ENCODE results near the gene B4GALT5.
"Not testable (repeated sequence)": the region's sequence is repeated elsewhere in the genome, so short reads cannot be mapped to it uniquely, and the experiment has no call there.

The B4GALT5 gene

DNA sequence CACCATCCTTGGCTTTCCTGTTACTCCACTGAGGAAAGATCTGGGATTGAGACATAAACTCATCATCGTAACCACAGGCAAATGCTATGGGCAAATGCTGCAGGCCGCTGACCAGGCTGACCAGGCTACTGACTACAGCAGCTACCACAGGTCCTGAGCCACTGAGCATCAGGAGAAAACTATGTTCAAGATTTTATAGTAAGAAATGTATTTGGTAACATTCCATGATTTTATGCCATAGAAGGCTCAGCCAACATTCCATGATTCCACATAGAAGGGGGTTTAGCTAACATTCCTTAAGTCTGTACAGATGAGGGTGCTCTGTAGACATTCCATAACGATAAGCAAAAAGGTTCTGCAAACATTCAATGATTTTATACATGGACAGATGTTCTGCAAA is 16.1 kb upstream of the B4GALT5 start:
- no peak for DNase-seq (ENCODE audit: low read depth in 2 of 2)

DNA sequence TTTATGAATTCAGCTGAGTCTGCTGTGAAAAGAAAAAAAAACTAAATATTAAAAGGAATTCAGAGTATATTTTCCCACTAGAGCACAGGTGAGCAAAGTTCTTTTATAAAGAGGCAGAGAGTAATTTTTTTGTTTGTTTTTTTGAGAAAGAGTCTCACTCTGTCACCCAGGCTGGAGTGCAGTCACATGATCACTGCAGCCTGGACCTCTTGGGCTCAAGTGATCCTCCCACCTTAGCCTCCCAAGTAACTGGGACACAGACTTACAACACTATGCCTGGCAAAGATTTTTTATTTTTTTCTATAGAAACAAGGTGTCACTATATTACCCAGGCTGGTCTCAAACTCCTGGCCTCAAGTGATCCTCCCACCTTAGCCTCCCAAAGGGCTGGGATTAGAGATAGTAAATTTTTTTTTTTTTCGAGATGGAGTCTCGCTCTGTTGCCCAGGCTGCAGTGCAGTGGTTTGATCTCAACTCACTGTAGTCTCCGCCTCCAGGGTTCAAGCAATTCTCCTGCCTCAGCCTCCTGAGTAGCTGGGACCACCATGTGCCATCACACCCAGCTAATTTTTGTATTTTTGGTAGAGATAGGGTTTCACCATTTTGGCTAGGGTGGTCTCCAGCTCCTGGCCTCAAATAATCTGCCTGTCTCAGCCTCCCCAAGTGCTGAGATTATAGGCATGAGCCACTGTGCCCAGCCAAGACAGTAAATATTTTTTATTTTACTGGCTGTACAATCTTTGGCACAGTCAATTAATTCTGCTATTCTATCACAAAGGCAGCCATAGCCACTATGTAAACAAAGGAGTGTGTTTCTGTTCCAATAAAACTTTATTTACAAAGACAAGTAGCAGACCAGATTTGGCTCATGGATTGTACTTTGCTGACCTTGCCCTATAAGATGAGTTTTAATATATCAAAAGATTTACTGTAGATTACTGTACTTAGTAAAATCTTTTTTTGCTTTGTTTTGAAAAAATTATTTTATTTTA is 14.5 kb upstream of the B4GALT5 start:
- DNase-seq (ENCODE audit: low read depth in 2 of 2) = no peak

DNA sequence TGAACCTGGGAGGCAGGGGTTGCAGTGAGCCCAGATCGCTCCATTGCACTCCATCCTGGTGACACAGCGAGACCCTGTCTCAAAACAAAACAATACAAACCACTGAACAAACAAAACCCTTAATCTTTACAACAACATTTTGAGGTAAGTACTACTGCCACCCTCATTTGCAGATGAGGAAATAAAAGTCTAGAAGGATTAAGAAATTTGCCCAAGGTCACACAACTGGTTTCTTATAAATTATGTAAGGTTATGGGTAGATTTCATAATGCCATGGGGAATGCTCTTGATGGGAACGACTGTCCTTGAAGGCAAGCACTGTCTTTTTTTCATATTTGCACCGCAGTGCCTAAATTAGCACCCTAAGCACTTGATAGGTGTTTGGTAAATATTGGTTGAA is 13.8 kb upstream of the B4GALT5 start:
- no peak for DNase-seq (ENCODE audit: low read depth in 2 of 2)

DNA sequence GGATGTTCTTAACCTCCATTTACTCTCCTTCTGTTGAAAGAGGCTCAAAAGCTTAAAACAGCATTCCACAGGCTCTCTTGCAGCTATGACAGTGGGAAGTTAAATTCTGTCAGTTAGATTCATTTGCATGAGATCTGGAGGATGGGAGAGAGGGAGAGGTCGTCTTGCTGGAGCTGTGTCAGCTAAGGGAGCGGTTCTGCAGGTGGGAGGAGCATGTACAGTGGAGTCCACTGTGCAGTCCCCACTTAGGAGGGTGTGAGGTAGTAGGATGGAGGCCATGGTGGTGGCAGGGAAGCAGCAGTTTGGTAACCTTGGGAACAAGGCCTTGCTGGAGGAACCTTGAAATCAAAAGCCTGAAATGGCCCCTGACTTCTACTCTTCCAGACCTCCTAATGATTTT is 12.0 kb upstream of the B4GALT5 start:
- no peak for DNase-seq (ENCODE audit: low read depth in 2 of 2)

DNA sequence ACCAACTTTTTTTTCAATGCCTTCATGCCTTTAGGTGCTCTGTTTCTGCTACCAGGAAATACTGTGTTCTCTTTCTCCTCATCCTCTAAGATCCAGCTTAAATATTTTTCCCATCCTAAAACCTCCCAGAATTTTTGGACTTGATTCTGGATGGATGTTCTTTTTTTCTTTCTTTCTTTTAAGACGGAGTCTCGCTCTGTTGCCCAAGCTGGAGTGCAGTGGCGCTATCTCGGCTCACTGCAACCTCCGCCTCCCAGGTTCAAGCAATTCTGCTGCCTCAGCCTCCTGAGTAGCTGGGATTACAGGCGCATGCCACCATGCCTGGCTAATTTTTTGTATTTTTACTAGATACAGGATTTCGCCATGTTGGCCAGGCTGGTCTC is 11.5 kb upstream of the B4GALT5 start:
- DNase-seq (ENCODE audit: low read depth in 2 of 2) = not testable (repeated sequence)

DNA sequence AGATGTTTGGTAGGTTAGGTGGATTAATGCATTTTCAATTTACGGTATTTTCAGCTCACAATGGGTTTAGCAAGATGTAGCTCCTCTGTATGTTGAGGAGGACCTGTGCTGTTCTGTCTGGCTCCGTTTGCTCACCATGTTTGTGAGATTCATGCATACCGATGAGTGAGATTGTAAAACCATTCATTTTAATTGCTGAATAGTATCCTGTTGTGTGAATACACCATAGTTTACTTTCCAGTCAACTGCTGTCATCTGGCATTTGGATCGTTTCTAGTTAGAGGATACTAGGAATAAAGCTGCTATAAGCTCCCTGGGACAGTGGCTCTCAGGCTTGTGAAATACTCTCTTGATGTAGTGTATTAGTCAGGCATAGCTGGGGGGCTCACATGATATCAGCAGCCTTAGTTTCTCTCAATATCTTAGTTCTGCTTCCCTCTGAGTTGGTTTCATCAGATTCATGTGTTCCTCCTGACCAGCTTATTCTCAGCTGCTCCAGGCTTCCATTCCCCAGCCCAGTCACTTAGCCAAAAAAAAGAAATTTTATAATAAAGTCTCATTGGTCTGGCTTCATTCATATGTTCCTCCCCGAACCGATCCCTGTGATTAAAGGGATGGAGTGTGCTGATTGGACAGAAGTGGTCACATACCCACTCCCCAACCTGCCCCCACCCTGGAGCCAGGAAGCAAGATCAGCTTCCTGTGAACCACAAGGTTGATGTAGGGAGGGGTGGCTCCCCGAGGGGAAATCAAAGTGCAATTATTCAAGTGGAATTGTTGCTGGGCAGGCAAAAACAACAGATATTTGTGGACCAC is 10.9 kb upstream of the B4GALT5 start:
- no peak for DNase-seq (ENCODE audit: low read depth in 2 of 2)

DNA sequence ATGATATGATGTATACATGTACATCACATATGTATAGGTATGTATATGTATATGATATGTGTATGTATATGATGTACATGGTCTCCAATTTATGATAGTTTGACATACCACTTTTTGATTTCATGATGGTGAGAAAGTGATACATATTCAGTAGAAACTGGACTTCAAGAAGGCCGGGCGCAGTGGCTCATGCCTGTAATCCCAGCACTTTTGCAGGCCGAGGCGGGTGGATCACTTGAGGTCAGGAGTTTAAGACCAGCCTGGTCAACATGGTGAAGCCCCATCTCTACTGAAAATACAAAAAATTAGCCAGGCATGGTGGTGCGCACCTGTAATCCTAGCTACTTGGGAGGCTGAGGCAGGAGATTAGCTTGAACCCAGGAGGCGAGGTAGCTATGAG is 10.1 kb upstream of the B4GALT5 start:
- not testable (repeated sequence) for DNase-seq (ENCODE audit: low read depth in 2 of 2)

DNA sequence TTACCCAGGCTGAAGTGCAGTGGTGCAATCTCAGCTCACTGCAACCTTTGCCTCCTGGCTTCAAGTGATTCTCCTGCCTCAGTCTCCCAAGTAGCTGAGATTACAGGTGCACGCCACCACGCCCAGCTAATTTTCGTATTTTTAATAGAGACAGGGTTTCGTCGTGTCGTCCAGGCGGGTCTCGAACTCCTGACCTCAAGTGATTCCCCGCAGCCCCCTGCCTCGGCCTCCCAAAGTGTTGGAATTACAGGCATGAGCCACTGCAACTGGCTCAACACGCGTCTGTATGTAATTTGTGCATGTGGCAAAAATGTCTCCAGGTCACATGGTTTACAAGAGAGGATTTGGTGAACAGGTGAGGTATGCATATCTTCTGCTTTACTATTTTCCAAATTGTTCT is 7.6 kb upstream of the B4GALT5 start:
- not testable (repeated sequence) for DNase-seq (ENCODE audit: low read depth in 2 of 2)

DNA sequence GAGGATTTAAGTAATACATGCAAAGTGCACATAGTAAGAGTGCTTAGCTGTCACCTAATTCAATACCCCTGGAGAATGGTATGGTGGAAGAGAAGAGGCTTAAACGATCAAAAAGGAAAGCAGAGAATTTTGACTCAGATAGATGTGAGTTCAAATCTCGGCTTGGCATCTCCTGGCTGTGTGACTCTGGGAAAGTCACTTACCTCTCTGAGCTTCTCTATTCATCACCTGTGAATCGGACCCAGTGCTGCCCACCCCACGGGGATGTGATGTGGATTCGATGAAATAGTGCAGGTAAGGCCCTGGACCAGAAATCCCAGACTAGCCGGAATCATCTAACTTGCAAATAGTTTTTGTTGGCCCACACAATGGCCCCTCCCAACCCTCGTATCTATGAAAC is 1.8 kb upstream of the B4GALT5 start:
- no peak for DNase-seq (ENCODE audit: low read depth in 2 of 2)

DNA sequence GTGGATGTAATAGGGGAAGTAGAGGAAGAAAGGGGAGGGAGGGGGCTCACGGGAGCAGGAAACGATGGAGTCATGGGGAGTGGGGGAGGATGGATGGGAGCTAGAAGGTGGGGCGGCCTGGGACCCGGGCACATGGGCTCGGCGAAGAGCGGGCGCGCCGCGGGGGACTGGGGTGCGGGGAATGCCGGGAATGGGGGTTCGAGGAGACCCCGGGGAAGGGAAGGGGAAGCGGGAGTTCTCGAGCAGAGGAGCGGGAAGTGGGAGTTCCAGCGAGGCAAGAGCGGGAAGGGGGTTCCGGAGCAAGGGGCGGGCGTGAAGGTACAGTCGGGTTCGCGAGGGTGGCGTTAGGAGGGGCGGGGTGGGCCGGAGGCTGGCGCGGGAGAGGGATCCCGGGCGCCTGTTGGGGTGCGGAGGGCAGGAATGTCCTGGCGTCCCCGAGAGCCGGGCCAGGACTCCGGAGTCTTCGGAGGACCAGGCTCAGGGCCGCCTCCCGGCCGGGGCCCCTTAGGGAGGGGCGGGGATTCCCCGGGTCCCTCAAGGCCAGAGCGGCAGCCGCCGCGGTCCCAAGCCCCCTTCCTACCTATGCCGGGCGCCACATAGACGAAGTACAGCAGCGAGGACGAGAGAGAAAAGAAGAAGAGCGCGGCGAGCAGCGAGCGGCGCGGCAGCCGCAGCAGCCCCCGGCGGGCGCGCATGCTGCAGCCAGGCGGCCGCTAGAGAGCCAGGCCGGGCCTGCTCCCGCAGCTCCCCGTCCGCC is 504 bp downstream of the B4GALT5 start:
- no peak for DNase-seq (ENCODE audit: low read depth in 2 of 2)

DNA sequence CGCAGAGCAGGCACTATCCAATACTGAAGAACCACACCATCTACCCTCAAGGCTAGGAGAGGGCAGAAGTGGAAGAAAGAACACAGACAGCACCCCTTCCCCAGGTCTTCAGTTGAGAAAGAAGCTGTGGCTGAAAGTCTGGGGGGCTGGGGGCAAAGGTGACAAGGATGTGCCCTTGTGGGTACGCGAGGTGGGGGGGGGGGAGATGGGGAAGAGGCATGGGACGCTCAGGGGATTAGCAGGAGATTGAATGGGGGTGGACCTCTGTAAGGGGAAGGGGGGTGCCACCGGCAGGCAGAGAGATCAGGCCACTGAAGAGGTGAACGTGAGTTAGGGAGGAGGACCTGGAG is 1.1 kb downstream of the B4GALT5 start:
- no peak for DNase-seq (ENCODE audit: low read depth in 2 of 2)

DNA sequence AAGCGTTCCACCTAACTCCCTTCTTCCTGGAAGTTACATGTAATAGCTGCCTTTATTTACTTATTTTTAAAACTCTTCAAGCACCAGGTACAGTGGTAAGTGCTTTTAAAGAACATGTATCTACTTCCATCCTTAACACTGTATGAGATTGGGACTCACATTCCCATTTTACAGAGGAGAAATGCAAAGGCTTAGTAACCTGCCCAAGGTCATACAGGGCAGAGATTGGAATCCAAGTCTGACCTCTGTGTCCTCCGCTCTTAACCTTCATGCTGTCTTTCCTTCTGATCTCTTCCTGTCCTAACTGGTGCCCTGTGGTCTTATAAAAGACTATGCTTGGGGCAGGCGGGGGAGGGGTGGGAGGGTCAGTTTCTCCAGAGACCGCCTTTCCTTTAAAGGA is 1.6 kb downstream of the B4GALT5 start:
- DNase-seq (ENCODE audit: low read depth in 2 of 2) = no peak

DNA sequence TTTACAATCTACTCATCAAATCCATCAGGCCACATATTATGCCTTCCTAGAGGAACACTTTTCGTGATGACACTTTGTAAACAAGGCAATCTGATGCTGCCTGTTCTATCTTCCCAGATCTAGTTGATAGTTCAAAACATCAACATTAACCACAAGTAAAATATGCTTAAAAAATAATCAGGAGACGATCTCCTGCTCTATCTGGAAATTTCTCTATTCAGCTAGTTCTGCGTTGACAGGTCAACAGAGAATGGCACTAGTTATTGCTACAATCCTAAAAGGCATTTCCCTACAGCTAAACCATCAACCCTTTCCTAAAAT is 2.1 kb downstream of the B4GALT5 start:
- no peak for DNase-seq (ENCODE audit: low read depth in 2 of 2)

DNA sequence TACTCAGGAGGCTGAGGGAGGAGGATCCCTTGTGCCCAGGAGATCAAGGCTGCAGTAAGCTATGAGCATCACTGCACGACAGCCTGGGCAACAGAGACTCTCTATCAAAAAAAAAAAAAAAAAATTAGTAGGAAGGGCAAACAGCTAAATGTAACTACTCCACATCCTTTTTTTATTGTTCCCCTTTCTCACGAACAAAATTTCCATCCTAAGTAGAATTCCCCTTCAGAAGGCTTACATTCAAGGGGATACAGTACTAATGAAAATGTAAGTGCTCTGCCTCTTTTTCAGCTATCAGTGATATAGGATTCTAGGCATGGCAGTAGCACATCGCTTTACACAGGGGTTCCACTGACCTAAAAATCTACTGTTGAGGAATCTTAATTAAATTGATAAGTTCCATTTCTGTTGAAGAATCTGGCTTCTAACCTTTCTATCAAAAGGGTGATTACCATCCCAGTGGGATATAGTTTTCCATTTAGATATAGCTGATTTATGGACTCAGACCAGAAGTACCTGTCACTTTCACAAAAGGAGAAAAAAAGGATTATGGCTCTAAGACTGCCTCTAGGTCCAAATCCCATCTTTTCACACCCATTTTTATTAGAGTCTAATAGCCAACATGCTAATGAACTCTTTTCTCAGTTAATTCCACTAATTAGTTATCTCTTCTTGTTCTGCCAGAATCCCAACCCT is 2.6 kb downstream of the B4GALT5 start:
- DNase-seq (ENCODE audit: low read depth in 2 of 2) = no peak

DNA sequence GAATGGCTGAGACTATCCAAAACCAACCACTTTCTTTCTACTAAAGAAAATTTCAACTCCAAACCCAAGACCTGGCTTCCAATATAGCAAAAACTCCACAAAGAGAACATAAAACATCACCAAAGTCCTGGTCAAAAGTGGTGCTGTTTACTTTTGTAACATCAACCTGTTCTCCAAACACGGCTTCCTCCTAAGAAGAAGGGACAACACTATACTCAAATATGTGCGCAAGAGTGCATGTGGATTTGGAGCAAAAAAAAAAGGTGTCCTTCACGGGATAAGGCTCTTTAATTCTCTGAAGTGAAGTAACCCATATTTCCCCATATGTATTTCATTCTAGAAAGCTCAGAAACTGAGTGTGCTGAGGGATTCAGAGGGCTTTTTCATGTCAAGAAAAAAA is 6.6 kb downstream of the B4GALT5 start:
- no peak for DNase-seq (ENCODE audit: low read depth in 2 of 2)

DNA sequence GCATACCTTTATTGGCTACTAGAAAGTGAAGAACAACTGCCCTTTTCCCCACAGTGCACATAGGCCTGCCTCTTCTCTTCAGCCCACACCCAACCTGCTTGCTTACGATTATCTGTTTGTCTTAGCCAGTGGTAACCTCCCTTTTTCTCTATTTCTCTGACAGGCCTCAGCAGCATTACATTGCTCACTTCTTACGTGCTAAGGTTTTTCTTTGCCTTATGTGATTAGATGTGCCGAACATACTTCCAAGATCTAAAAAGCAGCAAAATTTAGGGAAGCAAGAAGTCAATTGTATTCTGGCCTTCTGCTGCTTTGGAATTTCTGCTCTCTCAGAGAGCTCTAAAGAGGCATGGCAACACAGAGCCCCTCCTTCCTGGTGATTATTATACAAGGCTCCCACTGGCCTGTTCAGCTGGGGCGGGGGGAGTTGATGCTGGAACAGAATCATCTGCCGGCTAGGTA is 7.0 kb downstream of the B4GALT5 start:
- no peak for DNase-seq (ENCODE audit: low read depth in 2 of 2)

DNA sequence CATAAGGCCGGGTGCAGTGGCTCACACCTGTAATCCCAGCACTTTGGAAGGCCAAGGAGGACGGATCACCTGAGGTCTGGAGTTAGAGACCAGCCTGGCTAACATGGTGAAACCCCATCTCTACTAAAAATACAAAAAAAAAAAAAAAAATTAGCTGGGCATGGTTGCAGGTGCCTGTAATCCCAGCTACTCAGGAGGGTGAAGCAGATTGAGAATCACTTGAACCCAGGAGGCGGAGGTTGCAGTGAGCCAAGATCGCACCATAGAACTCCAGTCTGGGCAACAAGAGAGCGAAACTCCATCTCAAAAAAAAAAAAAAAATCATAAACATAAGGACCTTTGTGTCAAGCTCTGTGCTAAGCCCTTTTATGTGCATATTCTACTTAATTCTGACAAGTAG is 7.8 kb downstream of the B4GALT5 start:
- not testable (repeated sequence) for DNase-seq (ENCODE audit: low read depth in 2 of 2)

DNA sequence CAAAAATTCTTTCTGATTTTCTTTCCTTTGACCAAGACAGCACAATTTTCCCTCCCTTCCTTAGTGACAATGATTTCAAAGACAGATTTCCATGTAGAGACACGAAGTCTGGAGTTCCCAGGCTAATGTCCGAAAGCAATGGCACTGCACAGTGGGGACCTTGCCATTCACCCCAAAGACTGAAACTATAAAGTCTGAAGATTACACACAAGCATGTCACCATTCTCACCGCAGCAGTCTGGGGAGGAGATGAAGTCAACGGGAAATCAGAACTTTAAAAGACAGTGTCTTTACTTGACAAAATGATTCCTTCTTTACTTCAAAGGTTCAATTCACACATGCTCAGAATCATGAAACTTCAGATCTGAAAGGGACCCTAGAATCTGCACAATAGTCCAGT is 8.3 kb downstream of the B4GALT5 start:
- no peak for DNase-seq (ENCODE audit: low read depth in 2 of 2)

DNA sequence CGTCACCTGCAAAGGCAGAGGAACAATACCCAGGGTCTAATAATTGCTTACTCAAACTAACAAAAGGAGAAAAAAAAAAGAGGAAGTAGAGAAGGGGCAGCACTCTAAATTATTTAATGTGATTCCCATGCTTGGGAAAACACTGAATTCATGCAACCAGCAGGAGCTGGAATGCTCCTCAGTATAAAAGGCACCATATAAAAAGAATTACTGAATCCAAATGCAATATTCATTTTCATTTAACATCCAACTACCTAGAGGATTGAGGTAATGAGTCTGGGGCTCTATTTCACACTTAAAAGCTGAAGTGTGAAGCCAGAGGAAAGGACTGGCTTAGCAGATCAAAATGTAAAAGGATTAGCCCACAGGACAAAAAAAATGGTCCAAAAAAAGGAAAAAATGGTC is 8.7 kb downstream of the B4GALT5 start:
- DNase-seq (ENCODE audit: low read depth in 2 of 2) = no peak

DNA sequence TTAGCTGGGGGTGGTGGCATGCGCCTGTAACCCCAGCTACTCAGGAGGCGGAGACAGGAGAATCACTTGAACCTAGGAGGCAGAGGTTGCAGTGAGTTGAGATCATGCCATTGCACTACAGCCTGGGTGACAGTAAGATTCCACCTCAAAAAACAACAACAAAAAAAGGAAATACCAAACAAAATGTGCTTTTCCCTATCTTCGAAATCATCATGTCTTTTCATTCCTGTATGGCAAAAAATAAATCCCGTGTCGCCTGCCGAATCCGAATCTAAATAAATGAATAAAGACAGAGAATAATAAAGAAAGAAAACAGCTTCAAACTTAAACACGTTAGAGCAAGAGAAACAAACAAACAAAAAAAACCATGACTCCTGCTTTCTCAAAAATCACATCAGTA is 11.8 kb downstream of the B4GALT5 start:
- no peak for DNase-seq (ENCODE audit: low read depth in 2 of 2)

DNA sequence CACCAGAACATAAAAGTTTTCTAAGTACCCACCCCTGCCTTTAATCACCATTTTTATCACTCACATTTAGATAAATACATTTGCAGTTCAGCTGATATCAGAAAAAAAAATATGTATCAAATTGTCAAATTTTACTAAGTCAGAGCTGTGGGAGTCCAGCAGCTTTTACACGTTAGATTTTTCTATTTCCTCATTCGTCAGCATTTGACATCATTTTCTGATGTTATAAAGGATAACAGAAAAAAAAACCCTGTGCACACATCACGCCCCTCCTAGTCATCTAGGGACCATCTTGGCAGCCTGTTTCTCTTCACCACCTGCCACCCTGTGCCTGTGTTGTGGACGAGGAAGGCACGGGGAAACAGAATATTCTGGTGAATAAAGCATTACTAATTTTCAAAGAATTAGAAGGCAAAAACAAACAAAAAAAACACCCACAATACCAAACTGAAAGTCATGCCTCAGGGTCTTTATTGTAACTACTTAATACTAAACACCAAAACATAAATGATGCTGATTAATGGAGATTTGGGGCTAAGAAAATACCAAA is 12.4 kb downstream of the B4GALT5 start:
- no peak for DNase-seq (ENCODE audit: low read depth in 2 of 2)

All from stimulated activated CD4-positive, alpha-beta T cell treated with anti-CD3 and anti-CD28 coated beads, Interleukin-15, amount 100 ng/mL, for 48 hours (primary cell).